ENCODE data around the gene FXYD2.

Gene FXYD2

DNA sequence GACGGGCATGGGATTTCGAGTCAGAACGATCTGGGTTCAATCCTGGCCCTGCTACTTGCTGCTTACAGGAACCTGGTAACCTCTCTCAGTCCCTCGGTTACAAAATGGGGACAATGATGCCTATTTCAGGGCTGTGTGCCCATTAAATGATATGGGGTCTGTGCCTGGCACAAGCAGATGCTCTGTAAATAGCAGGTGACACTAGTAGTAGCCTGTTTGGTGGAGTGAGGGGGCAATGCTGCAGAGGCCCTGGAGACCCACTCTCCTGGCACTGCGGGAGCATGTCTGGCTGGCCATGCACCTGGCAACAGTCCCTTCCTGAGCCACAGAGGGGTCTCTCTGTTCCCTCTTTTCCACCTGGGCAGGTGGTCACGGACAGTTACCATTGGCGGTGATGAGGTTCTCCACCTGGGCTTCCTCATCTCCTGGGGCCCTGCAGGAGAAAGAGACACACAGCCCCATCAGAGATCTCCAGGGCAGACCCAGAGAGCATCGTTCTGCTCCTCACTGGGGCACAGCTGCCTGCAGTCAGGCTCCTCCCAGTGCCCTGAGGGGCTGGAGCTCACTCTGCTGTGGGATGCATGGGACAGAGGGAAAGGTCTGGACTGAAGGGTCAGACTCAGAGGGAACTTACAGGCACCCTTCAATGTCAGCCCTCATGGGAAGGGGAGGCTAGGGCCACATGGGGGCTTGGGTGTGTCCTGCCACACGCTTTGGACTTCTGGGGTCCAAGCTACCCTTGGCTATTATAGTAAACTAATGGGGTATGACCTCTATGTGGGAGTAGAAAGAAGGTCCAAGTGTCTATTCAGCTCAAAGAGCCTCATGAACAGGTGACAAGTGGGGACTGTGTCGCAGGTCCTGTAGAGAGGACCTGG, 15.6 kb upstream of the FXYD2 start:
- TF ChIP-seq, protein P1, sequence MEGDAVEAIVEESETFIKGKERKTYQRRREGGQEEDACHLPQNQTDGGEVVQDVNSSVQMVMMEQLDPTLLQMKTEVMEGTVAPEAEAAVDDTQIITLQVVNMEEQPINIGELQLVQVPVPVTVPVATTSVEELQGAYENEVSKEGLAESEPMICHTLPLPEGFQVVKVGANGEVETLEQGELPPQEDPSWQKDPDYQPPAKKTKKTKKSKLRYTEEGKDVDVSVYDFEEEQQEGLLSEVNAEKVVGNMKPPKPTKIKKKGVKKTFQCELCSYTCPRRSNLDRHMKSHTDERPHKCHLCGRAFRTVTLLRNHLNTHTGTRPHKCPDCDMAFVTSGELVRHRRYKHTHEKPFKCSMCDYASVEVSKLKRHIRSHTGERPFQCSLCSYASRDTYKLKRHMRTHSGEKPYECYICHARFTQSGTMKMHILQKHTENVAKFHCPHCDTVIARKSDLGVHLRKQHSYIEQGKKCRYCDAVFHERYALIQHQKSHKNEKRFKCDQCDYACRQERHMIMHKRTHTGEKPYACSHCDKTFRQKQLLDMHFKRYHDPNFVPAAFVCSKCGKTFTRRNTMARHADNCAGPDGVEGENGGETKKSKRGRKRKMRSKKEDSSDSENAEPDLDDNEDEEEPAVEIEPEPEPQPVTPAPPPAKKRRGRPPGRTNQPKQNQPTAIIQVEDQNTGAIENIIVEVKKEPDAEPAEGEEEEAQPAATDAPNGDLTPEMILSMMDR (IDR thresholded peaks at IDR 0.05), result no peak
- Histone ChIP-seq H3K27ac (no peak overlapping the region), H3K9me3 (no peaks in the 10 kb centered on the region), H3K4me1 (ENCODE audit: control insufficient read depth in 1 of 2, insufficient read depth in 1 of 2, low read depth in 1 of 2, low read length in 1 of 2) (peaks cover 36 to 38% of the 10 kb centered on the region in 2 experiments), H3K27me3 (no peaks in the 10 kb centered on the region), H3K36me3 (no peaks in the 10 kb centered on the region), H3K4me3 (ENCODE audit: low read depth in 1 of 2, low read length in 1 of 2) (no peak overlapping the region)

DNA sequence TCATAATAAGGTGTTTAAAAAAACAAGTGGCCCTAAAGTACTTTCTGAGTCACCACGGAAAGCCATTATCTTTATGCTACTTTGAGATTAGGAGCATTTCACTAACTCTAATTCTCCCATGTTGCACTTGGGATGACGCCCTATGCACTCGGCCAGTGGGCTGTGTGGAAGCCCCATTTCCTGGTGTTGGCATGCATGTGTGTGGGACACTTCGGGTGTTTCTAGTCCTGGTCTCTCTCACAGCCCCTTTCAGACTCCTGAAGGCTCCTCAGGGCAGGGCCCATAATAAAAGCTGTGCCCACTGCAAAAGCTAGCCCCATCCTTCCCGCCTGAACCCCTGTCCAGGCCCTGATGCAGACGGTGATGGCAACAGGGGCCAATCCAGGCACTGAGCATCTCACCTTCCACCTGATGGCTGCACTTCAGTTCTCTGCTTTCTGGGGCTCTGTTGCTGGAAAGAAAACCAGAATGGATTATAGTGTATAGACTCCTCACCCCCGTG, 14.9 kb upstream of the FXYD2 start:
- TF ChIP-seq, protein P1 (IDR thresholded peaks at IDR 0.05), result no peak
- Histone ChIP-seq H3K36me3 (no peaks in the 10 kb centered on the region), H3K27ac (no peak overlapping the region), H3K4me3 (ENCODE audit: low read depth in 1 of 2, low read length in 1 of 2) (no peak overlapping the region), H3K9me3 (no peaks in the 10 kb centered on the region), H3K27me3 (no peaks in the 10 kb centered on the region), H3K4me1 (ENCODE audit: control insufficient read depth in 1 of 2, insufficient read depth in 1 of 2, low read depth in 1 of 2, low read length in 1 of 2) (peaks cover 36 to 38% of the 10 kb centered on the region in 2 experiments)

DNA sequence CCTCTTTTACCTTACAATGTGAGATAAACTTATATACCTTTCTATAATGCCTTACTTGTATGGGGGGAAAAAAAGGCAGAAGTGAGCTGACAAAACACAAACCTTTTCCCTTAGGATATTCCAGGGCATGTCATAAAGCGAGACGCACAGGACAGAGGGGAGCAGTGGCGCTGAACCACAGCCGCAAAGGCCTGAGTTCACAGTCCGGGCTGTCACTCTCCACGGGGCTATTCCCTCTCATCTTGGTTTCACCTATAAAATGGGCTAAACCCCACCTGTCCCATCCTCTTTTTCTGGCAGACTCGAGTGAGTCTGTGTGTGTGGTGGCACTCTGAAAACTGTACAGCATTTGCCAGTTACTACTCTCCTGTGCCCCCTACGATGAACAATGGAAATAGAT, 14.4 kb upstream of the FXYD2 start:
- H3K4me3 ChIP-seq (ENCODE audit: low read depth in 1 of 2, low read length in 1 of 2), result no peak overlapping the region
- no peaks in the 10 kb centered on the region for H3K36me3 ChIP-seq
- no peaks in the 10 kb centered on the region for H3K27me3 ChIP-seq
- H3K4me1 ChIP-seq (ENCODE audit: control insufficient read depth in 1 of 2, insufficient read depth in 1 of 2, low read depth in 1 of 2, low read length in 1 of 2), result peaks cover 36 to 37% of the 10 kb centered on the region in 2 experiments
- no peak overlapping the region for H3K27ac ChIP-seq
- no peaks in the 10 kb centered on the region for H3K9me3 ChIP-seq
- TF ChIP-seq, protein P1 (IDR thresholded peaks at IDR 0.05), result no peak

DNA sequence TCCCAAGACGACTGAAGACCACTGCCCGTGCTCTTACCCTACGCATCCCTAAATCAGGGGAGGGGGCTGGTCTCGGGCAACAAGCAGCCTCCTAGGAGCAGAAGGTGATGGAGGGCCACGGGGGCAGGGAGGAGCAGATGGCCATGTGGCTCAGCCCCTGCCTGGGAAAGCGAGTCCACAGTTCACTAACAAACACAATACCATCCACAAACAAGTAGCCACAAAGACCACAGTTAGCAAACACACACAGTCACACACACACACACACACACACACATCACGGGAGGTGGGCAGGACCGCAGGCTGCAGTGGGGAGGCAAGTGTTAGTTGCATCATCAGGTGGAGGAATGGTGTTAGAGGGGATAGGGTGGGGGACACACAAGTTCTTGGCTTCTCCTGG, 13.2 kb upstream of the FXYD2 start:
- TF ChIP-seq, protein P1 (IDR thresholded peaks at IDR 0.05), result no peak
- H3K27me3 ChIP-seq, result no peaks in the 10 kb centered on the region
- H3K4me3 ChIP-seq (ENCODE audit: low read depth in 1 of 2, low read length in 1 of 2), result no peak overlapping the region
- H3K4me1 ChIP-seq (ENCODE audit: control insufficient read depth in 1 of 2, insufficient read depth in 1 of 2, low read depth in 1 of 2, low read length in 1 of 2), result peaks cover 26 to 28% of the 10 kb centered on the region in 2 experiments
- H3K9me3 ChIP-seq, result no peaks in the 10 kb centered on the region
- H3K36me3 ChIP-seq, result no peaks in the 10 kb centered on the region
- H3K27ac ChIP-seq, result no peak overlapping the region

DNA sequence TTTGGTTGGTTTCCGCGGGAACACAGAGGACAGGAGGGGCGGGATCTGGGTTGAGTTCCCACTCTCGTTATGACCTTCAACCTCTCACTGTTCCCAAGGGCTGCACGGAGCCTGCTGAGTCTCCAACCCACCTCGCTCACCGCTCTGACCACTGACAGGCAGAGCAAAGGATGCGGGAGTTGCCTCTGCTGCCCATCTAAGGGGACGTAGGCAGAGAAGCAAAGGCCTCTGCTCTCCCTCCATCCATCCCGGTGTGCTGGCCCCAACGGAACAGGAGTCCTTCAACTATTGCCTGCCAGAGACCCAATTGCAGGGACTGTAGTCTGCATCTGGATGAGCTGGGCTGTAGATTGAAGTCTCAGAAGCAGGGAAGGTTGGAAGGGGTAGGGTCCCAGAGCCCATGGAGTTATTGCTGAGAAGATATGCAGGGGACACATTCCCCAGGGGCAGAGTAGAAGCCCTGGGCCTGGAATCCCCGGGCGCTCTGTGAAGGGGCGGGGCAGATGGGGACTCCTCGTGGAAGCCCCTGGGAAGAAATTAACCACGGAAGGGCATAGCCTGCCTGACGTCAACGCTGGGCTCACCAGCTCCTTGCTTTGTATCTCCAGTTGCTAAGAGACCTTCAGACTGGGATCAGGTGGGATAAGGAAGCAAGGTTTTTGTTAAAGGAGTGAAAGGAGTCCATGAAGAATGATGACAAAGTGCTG, 12.7 kb upstream of the FXYD2 start:
- TF ChIP-seq, protein P1 (IDR thresholded peaks at IDR 0.05), result no peak
- Histone ChIP-seq H3K27me3 (no peaks in the 10 kb centered on the region), H3K36me3 (no peaks in the 10 kb centered on the region), H3K4me1 (ENCODE audit: control insufficient read depth in 1 of 2, insufficient read depth in 1 of 2, low read depth in 1 of 2, low read length in 1 of 2) (peaks cover 20 to 22% of the 10 kb centered on the region in 2 experiments), H3K9me3 (no peaks in the 10 kb centered on the region), H3K27ac (no peak overlapping the region), H3K4me3 (ENCODE audit: low read depth in 1 of 2, low read length in 1 of 2) (no peak overlapping the region)

Measured in neutrophil (primary cell).